WTC11 (cell line): ENCODE results near the gene SAMD4A. TPM values are rescaled to one million over a fixed set of nuclear protein-coding genes. Genes with fewer than 3 reads are reported as not detected.

Source experiments
- E2F4 ChIP-seq: sonication (generic); formaldehyde crosslinking; IDR thresholded peaks from 2 replicates; pipeline ENCODE4 v1.8.1; 2022; ENCODE audit warnings: low read depth, mild to moderate bottlenecking, moderate library complexity, missing genetic modification reagents, borderline replicate concordance
- EMX1 ChIP-seq: fragments of 250-450 bp; sonication (Bioruptor Pico); IDR thresholded peaks from 2 replicates; pipeline ENCODE4 v1.8.0; 2021; ENCODE audit warnings: mild to moderate bottlenecking
- ETV6 ChIP-seq: sonication (generic); formaldehyde crosslinking; IDR thresholded peaks from 2 replicates; pipeline ENCODE4 v1.8.1; 2022; ENCODE audit warnings: mild to moderate bottlenecking, missing genetic modification reagents
- FOXP1 ChIP-seq: sonication (generic); formaldehyde crosslinking; IDR thresholded peaks from 2 replicates; pipeline ENCODE4 v1.8.0; 2022; ENCODE audit warnings: missing genetic modification reagents, mild to moderate bottlenecking, moderate library complexity, borderline replicate concordance
- HMGXB4 ChIP-seq: sonication (generic); formaldehyde crosslinking; IDR thresholded peaks from 2 replicates; pipeline ENCODE4 v1.8.1; 2023; ENCODE audit warnings: mild to moderate bottlenecking, moderate library complexity, missing genetic modification reagents
- JAZF1 ChIP-seq: fragments of 250-450 bp; sonication (Bioruptor Pico); IDR thresholded peaks from 2 replicates; pipeline ENCODE4 v1.9.0; 2021; ENCODE audit warnings: moderate library complexity, mild to moderate bottlenecking, inconsistent platforms
- MYBL2 ChIP-seq: sonication (generic); formaldehyde crosslinking; IDR thresholded peaks from 2 replicates; pipeline ENCODE4 v1.8.1; 2023; ENCODE audit warnings: mild to moderate bottlenecking, moderate library complexity, missing genetic modification reagents
- NFATC4 ChIP-seq: fragments of 250-450 bp; sonication (Bioruptor Pico); IDR thresholded peaks from 2 replicates; pipeline ENCODE4 v1.9.0; 2021; ENCODE audit warnings: mild to moderate bottlenecking
- NFE2L1 ChIP-seq: sonication (generic); formaldehyde crosslinking; IDR thresholded peaks from 2 replicates; pipeline ENCODE4 v1.8.1; 2023; ENCODE audit warnings: missing genetic modification reagents
- NFYB ChIP-seq: sonication (generic); formaldehyde crosslinking; conservative IDR thresholded peaks from 2 replicates; pipeline ENCODE4 v1.8.0; 2022; ENCODE audit warnings: low read depth, missing genetic modification reagents
- NR3C1 ChIP-seq: sonication (generic); formaldehyde crosslinking; conservative IDR thresholded peaks from 2 replicates; pipeline ENCODE4 v1.8.1; 2023; ENCODE audit warnings: low read depth, mild to moderate bottlenecking, missing genetic modification reagents
- PRRX2 ChIP-seq: fragments of 250-450 bp; sonication (Bioruptor Pico); IDR thresholded peaks from 2 replicates; pipeline ENCODE4 v1.8.0; 2021; ENCODE audit warnings: mild to moderate bottlenecking
- TCF7 ChIP-seq: sonication (generic); formaldehyde crosslinking; IDR thresholded peaks from 2 replicates; pipeline ENCODE4 v1.8.0; 2022; ENCODE audit warnings: mild to moderate bottlenecking, low read depth, missing genetic modification reagents, moderate library complexity
- TP53 ChIP-seq: sonication (generic); formaldehyde crosslinking; IDR thresholded peaks from 2 replicates; pipeline ENCODE4 v1.8.1; 2023; ENCODE audit warnings: mild to moderate bottlenecking, missing genetic modification reagents
- USF2 ChIP-seq: sonication (generic); formaldehyde crosslinking; IDR thresholded peaks from 2 replicates; pipeline ENCODE4 v1.8.1; 2023; ENCODE audit warnings: mild to moderate bottlenecking, missing genetic modification reagents, moderate library complexity
- ZNF138 ChIP-seq: sonication (generic); formaldehyde crosslinking; conservative IDR thresholded peaks from 2 replicates; pipeline ENCODE4 v1.8.1; 2022; ENCODE audit warnings: mild to moderate bottlenecking, moderate library complexity, missing genetic modification reagents
- ZNF219 ChIP-seq: sonication (generic); formaldehyde crosslinking; IDR thresholded peaks from 2 replicates; pipeline ENCODE4 v1.8.0; 2023; ENCODE audit warnings: missing genetic modification reagents, mild to moderate bottlenecking, borderline replicate concordance
- ZNF416 ChIP-seq: fragments of 250-450 bp; sonication (Bioruptor Pico); IDR thresholded peaks from 2 replicates; pipeline ENCODE4 v1.9.0; 2021; ENCODE audit warnings: mild to moderate bottlenecking, inconsistent platforms
- ZNF423 ChIP-seq: fragments of 250-450 bp; sonication (Bioruptor Pico); IDR thresholded peaks from 2 replicates; pipeline ENCODE4 v2.1.2; 2022; ENCODE audit warnings: mild to moderate bottlenecking, moderate library complexity
- ZNF512 ChIP-seq: sonication (generic); formaldehyde crosslinking; IDR thresholded peaks from 2 replicates; pipeline ENCODE4 v1.8.1; 2022; ENCODE audit warnings: missing genetic modification reagents, borderline replicate concordance
- ZNF532 ChIP-seq: fragments of 250-450 bp; sonication (Bioruptor Pico); IDR thresholded peaks from 2 replicates; pipeline ENCODE4 v1.9.0; 2021; ENCODE audit warnings: mild to moderate bottlenecking, borderline replicate concordance
- ZNF671 ChIP-seq: fragments of 250-450 bp; sonication (Bioruptor Pico); IDR thresholded peaks from 2 replicates; pipeline ENCODE4 v1.8.0; 2021; ENCODE audit warnings: mild to moderate bottlenecking
- total RNA-seq: library from RNA; stranded (reverse); gene quantifications from 3 replicates; pipeline ENCODE4 v1.2.3, GENCODE V29; 2021

SAMD4A gene
- total RNA-seq, 1 experiment from 2014 or later, result 6.0 TPM

- TF ChIP-seq E2F4 (CRISPR knock-in tag), result no peak
- no peak; the same call in 1 of the 2 replicates for TF ChIP-seq ZNF219 (CRISPR knock-in tag)
- TF ChIP-seq ZNF671, result no peak
- no peak for TF ChIP-seq TP53 (CRISPR knock-in tag)
- TF ChIP-seq NR3C1 (CRISPR knock-in tag), result no peak
- TF ChIP-seq MYBL2 (CRISPR knock-in tag), result no peak; the same call in 1 of the 2 replicates
- peak; percentile 48; the same call in 1 of the 2 replicates for TF ChIP-seq FOXP1
- no peak for TF ChIP-seq JAZF1 (CRISPR knock-in tag)
- TF ChIP-seq TCF7 (CRISPR knock-in tag), result no peak
- peak; percentile 43; the same call in 1 of the 2 replicates for TF ChIP-seq ETV6 (CRISPR knock-in tag)
- TF ChIP-seq ZNF423 (CRISPR knock-in tag), result peak; percentile 5; the same call in 1 of the 2 replicates
- TF ChIP-seq ZNF416, result no peak
- no peak for TF ChIP-seq USF2
- no peak for TF ChIP-seq ZNF512 (CRISPR knock-in tag)
- TF ChIP-seq EMX1 (CRISPR knock-in tag), result no peak
- TF ChIP-seq PRRX2, result no peak
- no peak for TF ChIP-seq NFYB (CRISPR knock-in tag)
- TF ChIP-seq NFE2L1 (CRISPR knock-in tag), result no peak
- TF ChIP-seq ZNF532 (CRISPR knock-in tag), result no peak
- TF ChIP-seq HMGXB4 (CRISPR knock-in tag), result no peak
- no peak for TF ChIP-seq ZNF138
- TF ChIP-seq NFATC4 (CRISPR knock-in tag), result no peak
Observed at GRCh38 chr14:54564868-54565784, 1.8 kb upstream of the SAMD4A start (continued).
